ENCODE data around the gene POU2AF1.

POU2AF1 gene

DNA sequence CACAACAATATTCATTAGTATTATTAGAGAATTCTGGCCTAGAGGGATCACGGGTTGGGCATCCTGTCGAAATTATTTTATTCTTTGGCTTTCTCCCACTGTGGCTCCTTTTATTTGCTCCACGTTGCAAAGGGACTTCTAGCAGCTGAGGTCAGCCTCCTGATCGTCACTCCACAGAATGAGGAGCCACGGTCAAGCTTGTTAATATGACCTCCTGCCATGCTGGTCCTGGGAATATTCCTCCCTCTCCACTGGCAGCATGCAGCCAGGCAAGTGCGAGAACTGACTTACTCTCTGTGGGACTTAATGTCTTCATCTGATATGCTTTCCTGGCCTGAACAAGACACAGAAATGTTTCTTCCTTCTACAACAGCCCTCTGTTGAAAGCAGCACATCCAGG lies 59.8 kb downstream of the POU2AF1 start:
- no peaks in the 10 kb centered on the region for H3K9me3 ChIP-seq (ENCODE audit: control insufficient read depth, low read length)
- WGBS, 2 experiments, result 82 to 89% methylated on average over 6 of the region's 6 CpGs
- no peak overlapping the region for H3K27ac ChIP-seq (ENCODE audit: insufficient read depth, low read depth, low read length, poor library complexity, severe bottlenecking)
- no peak overlapping the region for H3K4me3 ChIP-seq (ENCODE audit: insufficient read depth, low read depth, low read length)
- peaks cover 8% of the 10 kb centered on the region for H3K4me1 ChIP-seq (ENCODE audit: control insufficient read depth, insufficient read depth, low read length)
- no peaks in the 10 kb centered on the region for H3K36me3 ChIP-seq (ENCODE audit: control insufficient read depth, insufficient read depth, low read length)
- no peaks in the 10 kb centered on the region for H3K27me3 ChIP-seq (ENCODE audit: control insufficient read depth, insufficient read depth, low read length, poor library complexity, severe bottlenecking)

DNA sequence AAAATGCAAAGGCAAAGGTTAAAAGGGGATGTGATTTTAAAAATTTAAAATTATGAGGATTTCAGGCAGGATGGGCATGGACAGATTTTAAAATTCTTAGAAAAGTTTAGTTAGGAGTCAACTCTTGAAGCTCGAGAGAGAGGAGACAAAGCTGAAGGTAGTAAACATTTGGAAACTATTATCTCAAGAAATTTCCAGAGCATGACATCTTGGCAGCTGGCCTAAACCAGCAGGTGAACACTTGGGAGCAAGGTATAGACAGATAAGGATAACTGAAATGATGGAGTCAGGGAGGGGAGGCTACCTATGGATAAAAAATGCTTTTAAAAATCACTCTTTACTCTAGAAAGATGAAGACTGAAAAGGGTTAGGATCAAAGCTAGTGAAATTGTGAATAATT lies 67.0 kb downstream of the POU2AF1 start:
- H3K27me3 ChIP-seq (ENCODE audit: control insufficient read depth, insufficient read depth, low read length, poor library complexity, severe bottlenecking), result no peaks in the 10 kb centered on the region
- no peak overlapping the region for H3K4me3 ChIP-seq (ENCODE audit: insufficient read depth, low read depth, low read length)
- WGBS, 2 experiments, result 92 to 93% methylated on average over 1 of the region's 1 CpG
- H3K9me3 ChIP-seq (ENCODE audit: control insufficient read depth, low read length), result no peaks in the 10 kb centered on the region
- H3K4me1 ChIP-seq (ENCODE audit: control insufficient read depth, insufficient read depth, low read length), result no peaks in the 10 kb centered on the region
- H3K36me3 ChIP-seq (ENCODE audit: control insufficient read depth, insufficient read depth, low read length), result no peaks in the 10 kb centered on the region
- no peak overlapping the region for H3K27ac ChIP-seq (ENCODE audit: insufficient read depth, low read depth, low read length, poor library complexity, severe bottlenecking)

DNA sequence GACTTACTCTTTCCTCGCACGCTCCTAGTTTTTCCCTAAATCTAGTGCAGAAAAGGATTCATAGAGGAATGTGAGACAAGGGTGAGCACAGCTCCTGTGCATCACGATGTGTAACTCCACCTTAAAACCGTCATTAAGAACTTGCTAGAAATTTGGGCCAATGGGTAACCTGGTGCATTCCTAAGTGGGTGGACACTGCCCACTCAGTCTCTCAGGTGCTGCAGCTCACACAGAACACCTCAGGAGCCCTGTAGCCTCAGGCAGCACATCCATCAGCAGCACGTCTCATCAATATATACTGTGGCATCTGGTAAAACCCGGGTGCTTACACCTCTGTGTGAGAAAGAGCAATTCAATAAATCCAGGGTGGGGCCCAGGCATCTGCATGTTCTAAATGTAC lies 68.4 kb downstream of the POU2AF1 start:
- Histone ChIP-seq H3K27ac (ENCODE audit: insufficient read depth, low read depth, low read length, poor library complexity, severe bottlenecking) (no peak overlapping the region), H3K4me3 (ENCODE audit: insufficient read depth, low read depth, low read length) (no peak overlapping the region), H3K4me1 (ENCODE audit: control insufficient read depth, insufficient read depth, low read length) (no peaks in the 10 kb centered on the region), H3K36me3 (ENCODE audit: control insufficient read depth, insufficient read depth, low read length) (no peaks in the 10 kb centered on the region), H3K27me3 (ENCODE audit: control insufficient read depth, insufficient read depth, low read length, poor library complexity, severe bottlenecking) (no peaks in the 10 kb centered on the region), H3K9me3 (ENCODE audit: control insufficient read depth, low read length) (no peaks in the 10 kb centered on the region)
- WGBS, 2 experiments, result 83 to 84% methylated on average over 6 of the region's 6 CpGs

DNA sequence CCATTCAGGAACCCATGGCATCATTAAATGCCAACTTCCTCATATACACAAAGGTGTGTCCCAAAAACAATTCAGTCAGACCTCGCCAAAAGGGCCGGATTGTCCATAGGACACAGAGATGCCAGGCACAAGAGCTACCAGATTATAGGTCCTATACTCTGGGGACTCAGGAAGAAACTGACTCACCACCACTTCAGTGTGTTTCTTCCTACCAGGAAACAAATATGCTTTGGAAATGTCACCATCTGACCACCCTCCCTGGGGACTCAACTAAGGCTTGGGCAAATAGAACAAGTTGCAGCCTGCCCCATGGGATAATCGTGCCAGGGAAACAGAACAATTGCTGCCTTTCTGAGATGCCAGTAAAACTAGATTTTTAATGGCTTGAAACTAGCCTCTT lies 69.0 kb downstream of the POU2AF1 start:
- Histone ChIP-seq H3K4me3 (ENCODE audit: insufficient read depth, low read depth, low read length) (no peak overlapping the region), H3K9me3 (ENCODE audit: control insufficient read depth, low read length) (no peaks in the 10 kb centered on the region), H3K36me3 (ENCODE audit: control insufficient read depth, insufficient read depth, low read length) (no peaks in the 10 kb centered on the region), H3K27ac (ENCODE audit: insufficient read depth, low read depth, low read length, poor library complexity, severe bottlenecking) (no peak overlapping the region), H3K4me1 (ENCODE audit: control insufficient read depth, insufficient read depth, low read length) (no peaks in the 10 kb centered on the region), H3K27me3 (ENCODE audit: control insufficient read depth, insufficient read depth, low read length, poor library complexity, severe bottlenecking) (no peaks in the 10 kb centered on the region)
- WGBS, 2 experiments, result 77 to 80% methylated on average over 3 of the region's 3 CpGs

GRCh38 chr11:111309215-111309915 lies 69.7 kb downstream of the POU2AF1 start:
- Histone ChIP-seq H3K4me1 (ENCODE audit: control insufficient read depth, insufficient read depth, low read length) (no peaks in the 10 kb centered on the region), H3K27me3 (ENCODE audit: control insufficient read depth, insufficient read depth, low read length, poor library complexity, severe bottlenecking) (no peaks in the 10 kb centered on the region), H3K36me3 (ENCODE audit: control insufficient read depth, insufficient read depth, low read length) (no peaks in the 10 kb centered on the region), H3K27ac (ENCODE audit: insufficient read depth, low read depth, low read length, poor library complexity, severe bottlenecking) (no peak overlapping the region), H3K9me3 (ENCODE audit: control insufficient read depth, low read length) (no peaks in the 10 kb centered on the region), H3K4me3 (ENCODE audit: insufficient read depth, low read depth, low read length) (no peak overlapping the region)
- 88 to 91% methylated on average over 4 to 5 of the region's 5 CpGs for WGBS, 2 experiments

- WGBS, 2 experiments, result 93 to 94% methylated on average over 6 to 7 of the region's 7 CpGs
- no peaks in the 10 kb centered on the region for H3K4me1 ChIP-seq (ENCODE audit: control insufficient read depth, insufficient read depth, low read length)
- no peaks in the 10 kb centered on the region for H3K27me3 ChIP-seq (ENCODE audit: control insufficient read depth, insufficient read depth, low read length, poor library complexity, severe bottlenecking)
- no peak overlapping the region for H3K27ac ChIP-seq (ENCODE audit: insufficient read depth, low read depth, low read length, poor library complexity, severe bottlenecking)
- H3K9me3 ChIP-seq (ENCODE audit: control insufficient read depth, low read length), result no peaks in the 10 kb centered on the region
- no peak overlapping the region for H3K4me3 ChIP-seq (ENCODE audit: insufficient read depth, low read depth, low read length)
- H3K36me3 ChIP-seq (ENCODE audit: control insufficient read depth, insufficient read depth, low read length), result no peaks in the 10 kb centered on the region
Measured at GRCh38 chr11:111308140-111308539, 70.9 kb downstream of the POU2AF1 start.

- 89% methylated on average over 3 of the region's 3 CpGs for WGBS, 2 experiments
Measured at GRCh38 chr11:111307472-111308108, 71.5 kb downstream of the POU2AF1 start.

DNA sequence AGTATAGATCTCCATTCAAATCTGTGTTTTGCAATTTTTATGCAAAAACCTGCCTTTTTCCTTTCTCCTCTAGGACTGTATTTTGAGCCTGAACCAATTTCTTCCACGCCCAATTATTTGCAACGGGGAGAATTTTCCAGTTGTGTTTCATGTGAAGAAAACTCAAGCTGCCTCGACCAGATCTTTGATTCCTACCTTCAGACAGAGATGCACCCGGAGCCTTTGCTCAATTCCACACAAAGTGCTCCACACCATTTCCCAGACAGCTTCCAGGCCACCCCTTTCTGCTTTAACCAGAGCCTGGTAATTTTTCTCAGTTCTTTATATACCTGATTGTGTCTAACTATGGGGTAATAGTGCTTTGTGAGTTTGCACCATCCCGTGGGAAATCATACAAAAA lies 72.8 kb downstream of the POU2AF1 start:
- Histone ChIP-seq H3K36me3 (ENCODE audit: control insufficient read depth, insufficient read depth, low read length) (no peaks in the 10 kb centered on the region), H3K4me1 (ENCODE audit: control insufficient read depth, insufficient read depth, low read length) (no peaks in the 10 kb centered on the region), H3K27ac (ENCODE audit: insufficient read depth, low read depth, low read length, poor library complexity, severe bottlenecking) (no peak overlapping the region), H3K27me3 (ENCODE audit: control insufficient read depth, insufficient read depth, low read length, poor library complexity, severe bottlenecking) (peaks cover 7% of the 10 kb centered on the region), H3K9me3 (ENCODE audit: control insufficient read depth, low read length) (no peaks in the 10 kb centered on the region), H3K4me3 (ENCODE audit: insufficient read depth, low read depth, low read length) (no peak overlapping the region)
- WGBS, 2 experiments, result 91 to 93% methylated on average over 4 to 5 of the region's 5 CpGs

More at GRCh38 chr11:111307472-111308108, 71.5 kb downstream of the POU2AF1 start:
- no peaks in the 10 kb centered on the region for H3K36me3 ChIP-seq (ENCODE audit: control insufficient read depth, insufficient read depth, low read length)
- H3K9me3 ChIP-seq (ENCODE audit: control insufficient read depth, low read length), result no peaks in the 10 kb centered on the region
- no peaks in the 10 kb centered on the region for H3K27me3 ChIP-seq (ENCODE audit: control insufficient read depth, insufficient read depth, low read length, poor library complexity, severe bottlenecking)
- no peaks in the 10 kb centered on the region for H3K4me1 ChIP-seq (ENCODE audit: control insufficient read depth, insufficient read depth, low read length)
- no peak overlapping the region for H3K4me3 ChIP-seq (ENCODE audit: insufficient read depth, low read depth, low read length)
- H3K27ac ChIP-seq (ENCODE audit: insufficient read depth, low read depth, low read length, poor library complexity, severe bottlenecking), result no peak overlapping the region

GRCh38 chr11:111305876-111306275 lies 73.2 kb downstream of the POU2AF1 start:
- no peaks in the 10 kb centered on the region for H3K4me1 ChIP-seq (ENCODE audit: control insufficient read depth, insufficient read depth, low read length)
- no peaks in the 10 kb centered on the region for H3K36me3 ChIP-seq (ENCODE audit: control insufficient read depth, insufficient read depth, low read length)
- 94 to 98% methylated on average over 4 of the region's 4 CpGs for WGBS, 2 experiments
- no peak overlapping the region for H3K27ac ChIP-seq (ENCODE audit: insufficient read depth, low read depth, low read length, poor library complexity, severe bottlenecking)
- H3K4me3 ChIP-seq (ENCODE audit: insufficient read depth, low read depth, low read length), result no peak overlapping the region
- H3K9me3 ChIP-seq (ENCODE audit: control insufficient read depth, low read length), result no peaks in the 10 kb centered on the region
- H3K27me3 ChIP-seq (ENCODE audit: control insufficient read depth, insufficient read depth, low read length, poor library complexity, severe bottlenecking), result peaks cover 11% of the 10 kb centered on the region

DNA sequence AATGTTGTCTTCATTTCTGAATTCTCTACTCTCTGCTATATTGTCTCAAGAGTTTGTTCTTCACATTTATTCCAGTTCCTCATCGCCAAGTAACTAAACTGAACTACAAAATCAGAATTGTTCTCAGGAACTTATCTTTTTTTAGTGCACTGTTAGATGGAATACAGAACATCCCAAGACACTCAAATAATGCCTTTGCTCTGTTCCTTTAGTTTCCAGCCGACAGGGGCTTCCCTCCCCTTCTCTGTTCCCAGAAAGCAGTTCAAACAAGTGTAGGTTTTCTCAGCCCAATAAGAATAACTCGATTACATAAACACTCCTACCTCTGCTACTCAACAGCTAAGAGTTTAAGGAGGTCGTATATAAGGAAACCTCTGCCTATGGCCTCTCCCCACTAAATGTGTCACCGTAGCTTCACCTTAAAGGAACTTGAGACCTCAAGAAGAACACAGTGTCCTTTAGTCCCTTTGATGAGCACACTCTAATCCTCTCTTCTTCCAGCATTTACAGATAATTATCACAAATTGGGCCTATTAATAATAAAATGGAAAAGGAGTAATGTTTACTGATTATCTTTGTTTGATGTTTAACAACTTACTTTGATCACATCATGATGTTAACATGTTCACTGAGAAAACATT lies 73.8 kb downstream of the POU2AF1 start:
- H3K4me1 ChIP-seq (ENCODE audit: control insufficient read depth, insufficient read depth, low read length), result no peaks in the 10 kb centered on the region
- no peaks in the 10 kb centered on the region for H3K9me3 ChIP-seq (ENCODE audit: control insufficient read depth, low read length)
- WGBS, 2 experiments, result 88 to 92% methylated on average over 5 of the region's 5 CpGs
- H3K36me3 ChIP-seq (ENCODE audit: control insufficient read depth, insufficient read depth, low read length), result no peaks in the 10 kb centered on the region
- no peak overlapping the region for H3K4me3 ChIP-seq (ENCODE audit: insufficient read depth, low read depth, low read length)
- no peak overlapping the region for H3K27ac ChIP-seq (ENCODE audit: insufficient read depth, low read depth, low read length, poor library complexity, severe bottlenecking)
- peaks cover 17% of the 10 kb centered on the region for H3K27me3 ChIP-seq (ENCODE audit: control insufficient read depth, insufficient read depth, low read length, poor library complexity, severe bottlenecking)

Measured in ectodermal cell (in vitro differentiated cells).